ENCODE data around the gene ARCN1.

ARCN1 gene

DNA sequence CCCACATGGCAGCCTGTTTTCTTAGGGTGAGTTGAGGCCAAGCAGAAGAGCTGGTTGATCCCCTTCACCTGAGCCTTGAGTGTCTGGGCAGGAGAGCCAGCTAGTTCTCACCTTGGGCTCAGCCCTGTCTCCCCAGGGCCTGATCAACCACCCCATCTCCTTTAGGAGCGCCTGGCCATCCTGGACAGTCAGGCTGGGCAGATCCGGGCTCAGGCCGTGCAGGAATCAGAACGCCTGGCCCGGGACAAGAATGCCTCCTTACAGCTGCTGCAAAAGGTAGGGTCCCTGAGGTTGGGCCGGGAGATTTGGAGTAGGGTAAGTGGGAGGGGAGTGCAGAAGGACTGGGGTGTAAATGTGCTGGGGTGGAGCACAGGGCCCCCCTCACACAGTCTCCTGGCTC lies 66.5 kb downstream of the ARCN1 start:
- no peak for DNase-seq (ENCODE audit: low spot score)

DNA sequence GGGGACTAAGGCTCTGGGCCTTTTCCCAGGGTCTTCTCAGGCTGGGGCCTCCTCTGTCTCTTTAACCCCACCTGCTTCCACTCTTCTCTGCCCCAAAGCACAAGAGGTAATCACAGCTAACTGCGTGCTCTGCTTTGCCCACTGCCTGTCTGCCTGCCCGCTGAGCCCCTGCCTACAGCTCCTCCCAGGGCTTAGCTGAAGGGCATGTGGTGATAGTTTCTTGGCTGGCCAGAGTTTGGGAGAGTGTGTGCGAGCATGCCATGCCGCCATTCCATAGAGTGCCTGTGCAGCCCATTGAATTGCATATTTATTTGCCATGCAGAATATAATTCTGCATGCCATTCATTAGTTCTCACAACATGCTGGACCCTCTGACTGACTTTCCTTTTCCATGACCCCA lies 67.7 kb downstream of the ARCN1 start:
- no peak for DNase-seq (ENCODE audit: low spot score)

DNA sequence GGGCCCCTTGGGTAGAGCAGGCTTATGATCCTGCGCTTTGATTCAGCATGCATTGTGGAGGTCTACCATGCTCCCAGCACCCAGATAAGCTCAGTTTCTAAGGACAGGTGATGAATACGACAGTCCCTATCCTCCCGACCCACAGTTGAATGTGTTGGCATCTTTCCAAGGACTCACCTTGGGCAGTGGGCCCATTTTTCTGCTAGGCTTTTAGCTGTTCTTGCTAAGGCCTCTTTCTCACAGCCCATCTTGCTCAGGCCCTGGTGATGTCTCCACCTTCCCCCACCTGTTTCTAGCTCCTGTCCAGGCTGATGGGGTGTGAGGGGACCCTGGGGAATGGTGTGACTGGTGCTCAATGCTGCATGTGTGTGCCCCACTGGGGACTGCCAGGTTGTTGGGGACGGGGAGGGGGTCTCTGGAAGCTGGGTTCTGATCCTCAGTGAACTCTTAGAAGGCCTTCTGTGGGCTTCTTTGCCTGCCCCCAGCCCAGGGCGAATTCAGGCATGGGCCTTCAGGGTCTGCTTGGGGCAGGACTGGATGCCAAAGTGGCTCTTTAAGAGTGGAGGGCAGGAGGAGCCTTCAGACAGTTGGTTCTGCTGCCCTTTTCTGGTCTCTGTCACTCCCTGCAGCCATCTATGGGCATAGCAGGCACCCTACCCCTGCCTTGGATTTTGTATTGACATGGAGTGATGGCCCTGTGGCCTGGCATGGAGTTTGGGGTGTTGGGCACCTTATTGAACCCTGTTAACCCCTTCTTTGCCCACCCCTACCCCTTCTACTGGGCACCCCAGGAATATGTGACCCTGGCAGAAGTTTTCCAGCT lies 68.3 kb downstream of the ARCN1 start:
- DNase-seq (ENCODE audit: low spot score) = no peak

DNA sequence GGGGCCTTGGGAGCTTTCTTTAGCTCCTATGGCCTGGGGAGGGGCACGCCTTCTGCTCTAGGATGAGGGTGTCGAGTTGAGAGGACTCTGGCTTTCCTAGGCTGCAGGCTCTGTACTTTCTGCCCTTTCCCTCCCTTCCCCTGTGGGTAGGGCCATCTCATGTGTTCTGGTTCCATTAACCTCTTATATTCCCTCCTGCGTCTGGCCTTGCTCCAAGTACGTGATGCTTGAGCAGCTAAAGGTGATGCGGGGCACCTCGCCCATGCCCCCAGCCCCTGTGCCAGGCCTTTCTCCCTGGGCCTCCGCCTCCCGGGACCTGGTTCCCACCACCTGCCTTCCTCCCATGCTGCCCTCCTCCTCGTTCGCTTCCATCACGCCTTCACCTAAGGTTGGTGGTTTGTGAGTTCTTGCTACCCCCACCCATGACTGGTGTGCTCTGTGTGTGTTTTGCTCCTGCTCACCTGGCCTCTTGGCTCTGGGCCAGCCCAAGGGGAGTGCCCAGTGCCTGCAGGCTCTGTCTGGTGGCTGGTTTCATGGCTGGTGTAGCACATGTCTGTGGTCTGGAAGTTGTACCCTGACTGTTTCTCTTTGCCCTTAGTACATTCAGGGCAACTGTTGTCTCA lies 69.3 kb downstream of the ARCN1 start:
- peak; percentile 73 for DNase-seq (ENCODE audit: low spot score)

DNA sequence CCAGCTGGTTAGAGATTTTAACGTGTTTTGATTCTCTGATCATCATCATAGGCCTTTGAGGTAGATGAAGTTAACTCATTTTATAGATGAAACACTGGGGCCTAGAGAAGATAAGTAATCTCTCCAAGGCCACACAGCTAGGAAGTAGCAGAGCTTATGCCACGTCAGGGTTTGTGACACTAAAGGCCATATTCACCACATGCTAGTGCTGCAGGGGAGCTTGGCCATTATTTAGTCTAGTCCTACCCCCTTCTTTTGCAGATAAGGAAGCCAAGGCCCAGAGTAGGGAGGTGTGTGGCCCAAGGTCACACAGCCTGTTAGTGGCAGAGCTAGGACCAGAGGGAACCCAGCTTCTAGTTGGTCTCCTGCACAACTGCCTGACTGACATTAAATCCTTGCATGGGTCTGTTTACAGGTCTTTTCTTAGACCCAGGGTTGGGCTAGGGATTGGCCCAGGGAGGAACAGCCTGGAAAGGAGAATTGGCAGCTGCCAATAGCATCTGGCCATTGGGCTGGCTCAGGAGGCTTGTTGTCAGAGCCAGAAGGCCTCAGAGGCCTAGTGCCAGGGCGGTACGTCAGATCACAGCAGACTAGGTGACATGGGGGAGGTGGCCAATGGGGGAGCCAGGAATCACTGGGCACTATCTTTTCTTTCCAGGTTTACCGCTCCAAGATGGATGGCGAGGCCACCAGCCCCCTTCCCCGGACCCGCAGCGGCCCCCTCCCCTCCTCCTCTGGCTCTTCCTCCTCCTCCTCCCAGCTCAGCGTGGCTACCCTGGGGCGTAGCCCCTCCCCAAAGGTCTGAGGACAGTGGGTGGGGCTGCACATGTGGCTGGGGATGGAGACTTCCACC lies 71.2 kb downstream of the ARCN1 start:
- DNase-seq (ENCODE audit: low spot score) = no peak

DNA sequence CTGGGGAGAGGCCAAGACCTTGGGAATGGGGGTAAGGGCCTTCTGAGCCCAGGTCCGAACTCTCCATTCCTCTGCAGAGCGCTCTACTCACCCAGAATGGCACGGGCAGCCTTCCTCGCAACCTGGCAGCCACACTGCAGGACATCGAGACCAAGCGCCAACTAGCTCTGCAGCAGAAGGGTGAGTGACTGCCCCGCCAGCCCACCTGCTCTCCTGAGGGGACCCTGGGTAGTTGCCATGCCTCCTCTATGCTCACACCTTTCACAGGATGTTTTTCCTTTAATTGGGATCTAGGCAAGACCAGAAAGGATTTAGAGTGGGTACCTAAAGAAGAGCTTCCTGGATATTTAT lies 71.8 kb downstream of the ARCN1 start:
- no peak for DNase-seq (ENCODE audit: low spot score)

DNA sequence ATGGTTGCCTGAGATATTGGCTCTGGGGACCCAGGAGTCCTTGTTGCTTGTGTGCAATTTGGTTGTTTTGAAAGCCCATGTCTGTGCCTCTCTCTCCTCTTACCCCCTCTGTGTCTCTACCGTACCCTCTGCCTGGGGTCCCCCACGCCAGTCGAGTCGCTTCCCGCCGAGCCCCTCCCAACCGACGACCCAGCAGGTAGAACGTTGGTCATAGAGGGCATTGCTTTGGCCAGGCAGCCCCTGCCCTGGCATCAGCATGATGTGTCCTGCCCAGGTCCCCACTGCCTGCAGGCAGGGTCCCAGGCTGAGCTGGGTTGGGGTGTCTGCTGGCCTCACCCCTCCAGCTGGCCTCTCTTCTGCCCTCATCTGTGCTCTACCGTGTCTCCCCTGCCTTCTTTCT lies 72.3 kb downstream of the ARCN1 start:
- DNase-seq (ENCODE audit: low spot score) = no peak

DNA sequence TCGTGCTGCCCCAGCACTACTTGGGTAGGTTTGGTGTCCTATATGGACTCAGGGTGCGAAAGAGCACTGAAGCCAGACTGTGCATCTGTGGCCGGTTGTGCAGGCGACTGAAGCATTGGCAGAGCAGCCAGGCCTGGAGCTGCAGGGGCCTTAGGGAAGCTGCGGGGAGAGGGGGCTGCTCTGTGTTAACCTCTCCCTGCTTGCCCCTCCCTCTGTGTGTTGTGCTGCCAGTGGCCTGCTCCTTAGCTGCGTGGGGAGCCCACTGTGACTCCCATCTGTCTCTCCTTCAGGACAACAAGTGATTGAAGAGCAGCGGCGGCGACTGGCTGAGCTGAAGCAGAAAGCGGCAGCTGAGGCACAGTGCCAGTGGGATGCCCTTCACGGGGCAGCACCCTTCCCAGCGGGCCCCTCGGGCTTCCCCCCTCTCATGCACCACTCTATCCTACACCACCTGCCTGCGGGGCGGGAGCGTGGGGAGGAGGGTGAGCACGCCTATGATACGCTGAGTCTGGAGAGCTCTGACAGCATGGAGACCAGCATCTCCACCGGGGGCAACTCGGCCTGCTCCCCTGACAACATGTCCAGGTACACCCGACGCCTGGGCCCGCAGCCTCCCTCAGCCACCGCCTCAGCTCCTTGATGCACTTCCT lies 73.0 kb downstream of the ARCN1 start:
- no peak for DNase-seq (ENCODE audit: low spot score)

DNA sequence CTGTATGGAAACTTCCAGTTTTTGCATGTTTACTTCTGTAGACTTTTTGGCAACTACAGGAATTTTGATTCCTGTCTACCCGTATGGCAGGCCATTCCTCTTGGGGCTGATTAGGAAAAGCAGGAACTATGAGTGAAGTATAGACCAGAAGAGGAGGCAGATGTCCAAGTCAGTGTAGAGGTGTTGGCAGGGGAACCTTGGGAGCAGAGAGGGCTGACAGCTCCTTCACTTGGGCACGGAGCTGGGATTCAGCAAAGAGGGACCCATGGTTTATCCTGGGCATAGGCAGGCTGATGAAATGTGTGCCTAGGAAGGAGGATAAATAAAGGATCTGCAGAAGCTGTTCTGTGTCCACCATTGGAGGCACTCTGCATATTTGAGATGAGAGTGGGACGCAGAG lies 74.2 kb downstream of the ARCN1 start:
- no peak for DNase-seq (ENCODE audit: low spot score)

DNA sequence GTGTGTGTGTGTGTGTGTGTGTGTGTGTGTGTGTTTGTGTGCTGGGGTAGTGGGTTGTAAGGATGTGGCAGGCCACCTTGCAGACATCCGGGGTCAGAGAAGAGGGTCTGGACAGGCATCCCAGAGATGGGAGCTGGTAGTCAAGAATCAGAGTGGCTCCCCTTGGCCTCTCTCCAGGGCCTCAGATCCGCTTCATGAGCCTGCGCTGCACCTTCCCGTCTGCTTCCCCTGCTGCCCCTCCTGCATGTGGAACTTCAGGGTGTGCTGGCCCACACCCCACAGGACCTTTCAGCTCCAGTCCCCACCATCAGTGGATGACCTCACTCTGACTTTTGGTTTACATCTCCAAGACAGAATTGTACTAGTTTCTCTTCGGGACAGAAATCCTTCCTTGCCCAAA lies 76.1 kb downstream of the ARCN1 start:
- no peak for DNase-seq (ENCODE audit: low spot score)

DNA sequence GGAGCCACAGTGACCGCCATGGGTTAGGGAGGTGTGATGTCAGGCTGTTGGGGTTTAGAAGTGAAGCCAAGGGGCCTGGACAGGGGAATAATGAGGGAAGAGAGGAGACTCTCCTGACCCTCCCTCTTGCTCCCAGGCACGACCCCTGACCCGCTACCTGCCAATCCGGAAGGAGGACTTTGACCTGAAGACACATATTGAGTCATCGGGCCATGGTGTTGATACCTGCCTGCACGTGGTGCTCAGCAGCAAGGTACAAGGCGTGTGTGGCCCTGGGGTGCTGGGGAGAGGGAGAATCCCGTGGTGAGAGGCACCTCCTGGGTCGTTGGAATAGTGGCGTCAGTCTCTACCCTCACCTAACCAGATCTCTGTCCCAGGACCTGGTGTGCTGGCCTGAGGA lies 77.7 kb downstream of the ARCN1 start:
- DNase-seq (ENCODE audit: low spot score) = no peak

DNA sequence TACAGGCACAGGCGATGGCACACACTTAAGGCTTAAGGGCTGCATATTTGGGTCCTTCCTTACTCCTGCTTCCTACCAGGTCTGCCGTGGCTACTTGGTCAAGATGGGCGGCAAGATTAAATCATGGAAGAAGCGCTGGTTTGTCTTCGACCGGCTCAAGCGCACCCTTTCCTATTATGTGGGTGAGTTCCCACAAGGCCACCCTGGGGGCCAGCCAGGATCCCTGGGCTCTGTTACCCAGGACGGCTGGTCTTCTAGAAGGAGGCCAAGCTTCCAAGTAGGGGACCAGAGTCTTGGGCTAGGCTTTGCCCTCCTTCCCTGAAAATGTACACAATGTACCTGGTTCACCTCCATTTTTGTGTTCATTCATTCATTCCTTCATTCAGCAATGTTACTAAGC lies 78.2 kb downstream of the ARCN1 start:
- no peak for DNase-seq (ENCODE audit: low spot score)

DNA sequence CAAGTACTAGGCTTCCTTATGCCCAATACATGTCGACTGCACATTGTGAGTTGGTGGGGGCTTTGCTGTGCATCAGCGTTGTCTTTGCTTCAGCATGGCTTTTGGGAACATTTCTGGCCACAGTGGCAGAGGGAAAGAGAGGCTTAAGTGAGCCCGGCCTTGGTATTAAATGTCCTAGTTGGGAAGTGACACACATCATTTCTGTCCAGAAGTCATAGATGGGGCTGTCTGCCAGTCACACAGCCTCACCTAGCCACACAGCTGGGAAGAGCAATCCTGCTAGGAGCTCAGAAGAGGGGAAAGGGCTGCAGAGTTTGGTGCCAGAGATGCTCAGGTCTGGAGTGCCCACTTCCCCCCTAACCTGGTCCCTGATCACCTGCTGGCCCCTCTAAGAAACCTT lies 79.6 kb downstream of the ARCN1 start:
- no peak for DNase-seq (ENCODE audit: low spot score)

All from SW480 (cell line).